Panc1 (cell line): ENCODE measurements around the gene ZNF17. TPM values are rescaled to one million over a fixed set of nuclear protein-coding genes. Genes with fewer than 3 reads are reported as not detected.

Source experiments
- ATAC-seq: fragments of 200-7000 bp; cut with Tn5 transposase; 2 replicates; pipeline ENCODE4 v1.9.1; 2020; ENCODE audit warnings: mild to moderate bottlenecking, moderate library complexity
- BruUV-seq: library from RNA; stranded (reverse); fragments of 400-500 nt; replicated peaks from 2 replicates; lab custom pipeline; 2021; lab: Mats Ljungman, UMichigan
- CTCF ChIA-PET: fragments of 300-600 bp; sonication (Branson Sonifier 250); formaldehyde crosslinking; loops from one replicate; lab custom pipeline; 2022; ENCODE audit warnings: antibody characterized with exemption; lab: Charles Lee
- POLR2A ChIA-PET: fragments of 300-600 bp; sonication (Branson Sonifier 250); formaldehyde crosslinking; loops from one replicate; lab custom pipeline; 2022; ENCODE audit warnings: antibody characterized with exemption; lab: Charles Lee
- DNase-seq: peaks from one replicate; pipeline ENCODE4 v3.0.0-alpha.2; 2010; ENCODE audit warnings: low read depth, low spot score
- H3K27ac ChIP-seq: 2 replicates; pipeline ENCODE4 v1.5.1; 2011; ENCODE audit warnings: mild to moderate bottlenecking, low read length, inconsistent platforms
- H3K27me3 ChIP-seq: fragments of 200-500 bp; sonication (Bioruptor generic); 2 replicates; pipeline ENCODE4 v1.6.0; 2014; ENCODE audit warnings: low read length, inconsistent platforms; ENCODE audit not compliant: control insufficient read depth, insufficient read depth
- H3K36me3 ChIP-seq: fragments of 200-500 bp; sonication (Bioruptor generic); 2 replicates; pipeline ENCODE4 v1.5.1; 2014; ENCODE audit warnings: inconsistent platforms, mild to moderate bottlenecking, low read length, moderate library complexity; ENCODE audit not compliant: control insufficient read depth, insufficient read depth
- H3K4me1 ChIP-seq: 2 replicates; pipeline ENCODE4 v1.5.1; 2011; ENCODE audit warnings: inconsistent platforms, mild to moderate bottlenecking, low read length, moderate library complexity; ENCODE audit not compliant: control insufficient read depth, insufficient read depth
- H3K4me3 ChIP-seq, 2 experiments: 2 replicates each; pipeline ENCODE4 v1.5.1; 2011 to 2012; ENCODE audit warnings: low read depth in 2 of 2, low read length in 2 of 2, mild to moderate bottlenecking in 2 of 2, inconsistent platforms in 1 of 2, moderate library complexity in 1 of 2
- H3K9me3 ChIP-seq: fragments of 200-500 bp; sonication (Bioruptor generic); 2 replicates; pipeline ENCODE4 v1.5.1; 2014; ENCODE audit warnings: low read depth, mild to moderate bottlenecking, inconsistent platforms, low read length, moderate library complexity; ENCODE audit not compliant: control insufficient read depth, insufficient read depth
- CTCF ChIP-seq: fragments of 450-650 bp; IDR thresholded peaks from 2 replicates; pipeline ENCODE4 v1.5.1; 2017; ENCODE audit warnings: mild to moderate bottlenecking
- POLR2AphosphoS5 ChIP-seq: IDR thresholded peaks from 2 replicates; pipeline ENCODE4 v1.6.1; 2012; ENCODE audit warnings: mild to moderate bottlenecking, low read depth, low read length, moderate library complexity
- REST ChIP-seq, 2 experiments: IDR thresholded peaks; 2 replicates each; pipeline ENCODE4 v1.6.1; 2011 to 2012; ENCODE audit warnings: low read depth in 2 of 2, control low read depth in 1 of 2, low read length in 1 of 2, mild to moderate bottlenecking in 1 of 2, moderate library complexity in 1 of 2; ENCODE audit not compliant: insufficient read depth in 1 of 2
- SIN3A ChIP-seq: IDR thresholded peaks from 2 replicates; pipeline ENCODE4 v1.6.1; 2012; ENCODE audit warnings: low read depth, mild to moderate bottlenecking, low read length, moderate library complexity, borderline replicate concordance; ENCODE audit not compliant: insufficient read depth
- TCF7L2 ChIP-seq: IDR thresholded peaks from 2 replicates; pipeline ENCODE4 v1.6.1; 2011; ENCODE audit warnings: mild to moderate bottlenecking, low read depth, low read length, inconsistent platforms
- in situ Hi-C: cut with HindIII; loops from 2 replicates; pipeline ENCODE4 v1.10.0; 2016; ENCODE audit warnings: low sequenced_read_pairs, low pct_unique_long_range_greater_than_20kb
- intact Hi-C: fragments of 100-400 bp; cut with micrococcal nuclease; formaldehyde crosslinking; loops from one replicate; pipeline ENCODE4 v1.10.0; 2022; ENCODE audit not compliant: unreplicated experiment
- total RNA-seq: library from RNA; stranded (reverse); gene quantifications from one replicate; pipeline ENCODE4 v1.2.1, GENCODE V29; 2021; ENCODE audit not compliant: unreplicated experiment

The ZNF17 gene
- total RNA-seq, 1 experiment from 2014 or later, result 9.2 TPM

GRCh38 chr19:57366776-57367175 lies 44.2 kb upstream of the ZNF17 start:
- ATAC-seq, result no peak
- Histone ChIP-seq H3K27ac (no peak overlapping the region), H3K27me3 (no peaks in the 10 kb centered on the region), H3K4me1 (peaks cover 5% of the 10 kb centered on the region), H3K36me3 (no peaks in the 10 kb centered on the region), H3K9me3 (no peaks in the 10 kb centered on the region), H3K4me3 (no peak overlapping the region)
- in situ Hi-C loops (no loop called here), intact Hi-C loops (no loop called here)
- TF ChIP-seq REST (IDR thresholded peaks at IDR 0.05; ENCODE audit: insufficient read depth in 1 of 2, low read depth in 2 of 2, low read length in 1 of 2), result no peak
- TF ChIP-seq POLR2AphosphoS5, result no peak
- TF ChIP-seq TCF7L2, result no peak
- TF ChIP-seq SIN3A, result no peak
- TF ChIP-seq CTCF, result no peak
- POLR2A ChIA-PET, result no interaction called here
- no peak for DNase-seq
- CTCF ChIA-PET, result no interaction called here
- BruUV-seq, result no TSS peak

GRCh38 chr19:57374179-57374578 lies 36.8 kb upstream of the ZNF17 start:
- POLR2A ChIA-PET, result no interaction called here
- H3K36me3 ChIP-seq, result no peaks in the 10 kb centered on the region
- intact Hi-C loops, result no loop called here

More at GRCh38 chr19:57374179-57374578, 36.8 kb upstream of the ZNF17 start:
- no TSS peak for BruUV-seq
- TF ChIP-seq TCF7L2, result no peak
- TF ChIP-seq CTCF, result no peak
- TF ChIP-seq SIN3A, result no peak
- no peak for TF ChIP-seq POLR2AphosphoS5
- TF ChIP-seq REST (IDR thresholded peaks at IDR 0.05; ENCODE audit: insufficient read depth in 1 of 2, low read depth in 2 of 2, low read length in 1 of 2), result no peak
- DNase-seq, result no peak
- no peak for ATAC-seq
- no peaks in the 10 kb centered on the region for H3K4me1 ChIP-seq
- no peak overlapping the region for H3K4me3 ChIP-seq
- no peaks in the 10 kb centered on the region for H3K27me3 ChIP-seq
- in situ Hi-C loops, result no loop called here
- H3K27ac ChIP-seq, result no peak overlapping the region
- CTCF ChIA-PET, result no interaction called here
- H3K9me3 ChIP-seq, result peaks cover 37% of the 10 kb centered on the region
